GM12878 (cell line): Measurements from ENCODE around the gene CWC25. TPM values are rescaled to one million over a fixed set of nuclear protein-coding genes. Genes with fewer than 3 reads are reported as not detected.
A peak's percentile ranks its signal among the peaks of the same experiment; 100 is the strongest.

Source experiments
- BHLHE40 ChIP-seq, 2 experiments: fragments of 450-650 bp in 1 of 2; IDR thresholded peaks; 2 replicates each; pipeline ENCODE4 v1.6.1; 2011 to 2017; ENCODE audit warnings: low read depth in 2 of 2, borderline replicate concordance in 1 of 2, improper control_type of control experiment in 1 of 2, low read length in 1 of 2, mild to moderate bottlenecking in 1 of 2
- BMI1 ChIP-seq: fragments of 450-650 bp; IDR thresholded peaks from 2 replicates; pipeline ENCODE4 v1.6.1; 2016; ENCODE audit warnings: mild to moderate bottlenecking, moderate library complexity, borderline replicate concordance
- BRCA1 ChIP-seq: IDR thresholded peaks from 2 replicates; pipeline ENCODE4 v1.6.1; 2011; ENCODE audit warnings: low read depth, low read length, improper control_type of control experiment
- EED ChIP-seq: sonication (generic); IDR thresholded peaks from 2 replicates; pipeline ENCODE4 v1.6.1; 2016; ENCODE audit warnings: antibody characterized with exemption, low read depth
- ESRRA ChIP-seq: IDR thresholded peaks from 2 replicates; pipeline ENCODE4 v1.6.1; 2012; ENCODE audit warnings: mild to moderate bottlenecking, low read length, improper control_type of control experiment
- HCFC1 ChIP-seq: fragments of 150-350 bp; IDR thresholded peaks from 2 replicates; pipeline ENCODE4 v1.6.1; 2014; ENCODE audit warnings: low read length
- HDGF ChIP-seq: fragments of 450-650 bp; IDR thresholded peaks from 2 replicates; pipeline ENCODE4 v1.6.1; 2016; ENCODE audit warnings: antibody characterized with exemption
- IKZF2 ChIP-seq, 2 experiments: fragments of 450-650 bp; IDR thresholded peaks; 2 replicates each; pipeline ENCODE4 v1.6.1; 2017; ENCODE audit warnings: mild to moderate bottlenecking in 2 of 2, moderate library complexity in 2 of 2
- MEF2A ChIP-seq: IDR thresholded peaks from 2 replicates; pipeline ENCODE4 v1.6.1; 2011; ENCODE audit warnings: low read depth, mild to moderate bottlenecking, low read length, moderate library complexity; ENCODE audit not compliant: insufficient read depth
- MXI1 ChIP-seq: fragments of 150-350 bp; IDR thresholded peaks from 2 replicates; pipeline ENCODE4 v1.6.1; 2011; ENCODE audit warnings: low read depth, mild to moderate bottlenecking, inconsistent platforms, low read length, improper control_type of control experiment
- NFYB ChIP-seq: IDR thresholded peaks from 2 replicates; pipeline ENCODE4 v1.6.1; 2011; ENCODE audit warnings: low read depth, mild to moderate bottlenecking, low read length, improper control_type of control experiment, moderate library complexity; ENCODE audit not compliant: insufficient read depth
- NR2F1 ChIP-seq: fragments of 450-650 bp; conservative IDR thresholded peaks from 2 replicates; pipeline ENCODE4 v1.6.1; 2017; ENCODE audit warnings: mild to moderate bottlenecking
- PAX5 ChIP-seq: IDR thresholded peaks from 2 replicates; pipeline ENCODE4 v1.6.1; 2011; ENCODE audit warnings: low read depth, low read length, borderline replicate concordance
- POLR2AphosphoS5 ChIP-seq: IDR thresholded peaks from 2 replicates; pipeline ENCODE4 v1.6.1; 2011; ENCODE audit warnings: mild to moderate bottlenecking, low read length, inconsistent platforms
- RAD21 ChIP-seq: IDR thresholded peaks from 2 replicates; pipeline ENCODE4 v1.6.1; 2011; ENCODE audit warnings: mild to moderate bottlenecking, low read depth, low read length, moderate library complexity; ENCODE audit not compliant: insufficient read depth
- RAD51 ChIP-seq: fragments of 450-650 bp; IDR thresholded peaks from 2 replicates; pipeline ENCODE4 v1.6.1; 2016; ENCODE audit warnings: moderate library complexity, mild to moderate bottlenecking, inconsistent platforms
- RCOR1 ChIP-seq: conservative IDR thresholded peaks from 2 replicates; pipeline ENCODE4 v1.6.1; 2012; ENCODE audit warnings: low read depth, low read length, improper control_type of control experiment
- STAT1 ChIP-seq: fragments of 450-650 bp; conservative IDR thresholded peaks from 2 replicates; pipeline ENCODE4 v1.6.1; 2014; ENCODE audit warnings: antibody characterized with exemption, mild to moderate bottlenecking
- SUZ12 ChIP-seq: fragments of 200-600 bp; sonication (generic); IDR thresholded peaks from one replicate; pipeline ENCODE4 v1.6.1; 2018; ENCODE audit warnings: antibody characterized with exemption, mild to moderate bottlenecking; ENCODE audit not compliant: unreplicated experiment
- TCF3 ChIP-seq: IDR thresholded peaks from 2 replicates; pipeline ENCODE4 v1.6.1; 2012; ENCODE audit warnings: low read depth, mild to moderate bottlenecking, low read length, borderline replicate concordance; ENCODE audit not compliant: insufficient read depth
- TCF7 ChIP-seq: IDR thresholded peaks from 2 replicates; pipeline ENCODE4 v1.6.1; 2014; ENCODE audit warnings: antibody characterized with exemption, borderline replicate concordance
- WRNIP1 ChIP-seq: IDR thresholded peaks from 2 replicates; pipeline ENCODE4 v1.6.1; 2011; ENCODE audit warnings: low read depth, low read length, improper control_type of control experiment, borderline replicate concordance
- ZBED1 ChIP-seq: IDR thresholded peaks from 2 replicates; pipeline ENCODE4 v1.6.1; 2016; ENCODE audit warnings: borderline replicate concordance
- ZNF24 ChIP-seq: fragments of 450-650 bp; IDR thresholded peaks from 2 replicates; pipeline ENCODE4 v1.6.1; 2017; ENCODE audit warnings: antibody characterized with exemption, mild to moderate bottlenecking
- polyA plus RNA-seq, 11 experiments: library from polyadenylated mRNA; depleted of rRNA in 4 of 11; unstranded in 6 of 11; stranded (reverse) in 5 of 11; fragments of >200 nt; fragmentation: Nextera tagmentation in 4 of 11; fragmentation: Illumina TruSeq in 1 of 11; extraction: Ambion mirVana in 4 of 11; extraction: Trizol in 1 of 11; gene quantifications; 1 replicate in 1 of 11; 2 replicates in 10 of 11; pipeline versions ENCODE4 v1.2.1 to v1.2.3, GENCODE V29; 2011 to 2016; ENCODE audit warnings: inconsistent platforms in 2 of 11, missing spikeins in 2 of 11, low read depth in 1 of 11
- total RNA-seq, 4 experiments: library from RNA; depleted of rRNA in 3 of 4; stranded (reverse); fragments of >200 nt in 3 of 4; fragmentation: Illumina TruSeq in 1 of 4; extraction: Trizol in 1 of 4; gene quantifications; 2 replicates each; pipeline versions ENCODE4 v1.2.1 to v1.2.3, GENCODE V29; 2013 to 2021
- TF ChIP-seq, protein P1 (sequence below): fragments of 150-350 bp; IDR thresholded peaks from 2 replicates; pipeline ENCODE4 v1.6.1; 2016; ENCODE audit warnings: low read depth, low read length
- TF ChIP-seq, protein P2 (sequence below): fragments of 450-650 bp; IDR thresholded peaks from 2 replicates; pipeline ENCODE4 v1.6.1; 2017; ENCODE audit warnings: low read depth, mild to moderate bottlenecking, moderate library complexity

The CWC25 gene
- total and polyA plus RNA-seq, 10 of the 15 experiments (the other 5 are each of a cell fraction or from before 2014, with no cell fraction given), result 14.7 to 29.7 (median 22.9) TPM

DNA sequence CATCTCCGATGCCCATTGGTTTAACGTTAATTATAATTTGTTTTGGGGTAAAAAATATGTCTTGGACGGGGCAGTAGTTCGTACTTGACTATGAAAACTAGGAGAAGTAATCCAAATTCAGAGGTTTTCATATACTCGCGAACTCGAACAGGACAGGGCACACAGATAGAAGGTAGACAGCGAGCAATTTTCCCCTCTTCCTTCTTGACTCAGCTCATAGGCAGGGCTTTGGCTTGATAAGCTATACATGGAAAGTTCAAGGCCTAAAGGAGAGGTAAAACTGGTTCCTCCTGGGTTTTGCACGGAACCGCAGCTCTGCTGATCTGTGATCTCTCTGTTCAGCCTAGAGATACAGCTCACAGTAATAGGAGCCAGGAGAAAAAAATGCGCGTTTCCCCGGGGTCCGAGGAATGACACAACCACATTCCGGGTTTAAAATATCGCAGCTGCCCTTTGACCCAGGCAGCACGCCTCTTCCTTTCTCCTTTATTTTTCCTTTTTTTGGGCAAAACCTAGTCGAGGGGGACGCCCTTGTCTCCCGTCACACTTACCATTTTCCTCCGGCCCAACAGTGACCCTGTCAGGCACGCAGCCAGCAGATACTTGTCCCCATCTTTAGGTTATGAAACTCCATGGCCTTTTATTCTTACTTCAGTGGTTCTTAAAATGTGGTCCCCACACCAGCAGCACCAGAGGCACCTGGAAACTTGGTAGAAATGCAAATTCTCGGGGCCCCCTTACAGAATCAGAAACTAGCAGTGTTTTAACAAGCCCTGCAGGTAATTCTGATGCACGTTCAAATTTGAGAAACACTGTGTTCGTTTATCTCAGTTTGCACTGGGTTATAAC, 43.1 kb upstream of the CWC25 start (continued):
- TF ChIP-seq NR2F1 (peak; percentile 33; the same call in 1 of the 2 replicates), HCFC1 (no peak), EED (0 out of 2 replicates have a peak, but pooled peaks have one; percentile 30), NFYB (no peak), MEF2A (0 out of 2 replicates have a peak, but pooled peaks have one; percentile 16), BHLHE40 (IDR thresholded peaks at IDR 0.05; ENCODE audit: borderline replicate concordance in 1 of 2, low read depth in 2 of 2, low read length in 1 of 2) (peak; percentile 3 to 26; a peak in 1 of 4 replicates), SUZ12 (no peak), TCF3 (peak; percentile 28; the same call in 1 of the 2 replicates), BMI1 (no peak), POLR2AphosphoS5 (no peak), ZNF24 (no peak; the same call in 1 of the 2 replicates), ESRRA (no peak), RAD21 (no peak), BRCA1 (no peak), TCF7 (peak; percentile 26; the same call in 1 of the 2 replicates), IKZF2 (IDR thresholded peaks at IDR 0.05) (peak in 1 of 2 experiments; percentile 2; a peak in 1 of 4 replicates), RAD51 (0 out of 2 replicates have a peak, but pooled peaks have one; percentile 7), MXI1 (no peak), WRNIP1 (0 out of 2 replicates have a peak, but pooled peaks have one; percentile 20), STAT1 (no peak), ZBED1 (0 out of 2 replicates have a peak, but pooled peaks have one; percentile 5), HDGF (no peak), PAX5 (no peak), RCOR1 (no peak)
- TF ChIP-seq, protein P1, sequence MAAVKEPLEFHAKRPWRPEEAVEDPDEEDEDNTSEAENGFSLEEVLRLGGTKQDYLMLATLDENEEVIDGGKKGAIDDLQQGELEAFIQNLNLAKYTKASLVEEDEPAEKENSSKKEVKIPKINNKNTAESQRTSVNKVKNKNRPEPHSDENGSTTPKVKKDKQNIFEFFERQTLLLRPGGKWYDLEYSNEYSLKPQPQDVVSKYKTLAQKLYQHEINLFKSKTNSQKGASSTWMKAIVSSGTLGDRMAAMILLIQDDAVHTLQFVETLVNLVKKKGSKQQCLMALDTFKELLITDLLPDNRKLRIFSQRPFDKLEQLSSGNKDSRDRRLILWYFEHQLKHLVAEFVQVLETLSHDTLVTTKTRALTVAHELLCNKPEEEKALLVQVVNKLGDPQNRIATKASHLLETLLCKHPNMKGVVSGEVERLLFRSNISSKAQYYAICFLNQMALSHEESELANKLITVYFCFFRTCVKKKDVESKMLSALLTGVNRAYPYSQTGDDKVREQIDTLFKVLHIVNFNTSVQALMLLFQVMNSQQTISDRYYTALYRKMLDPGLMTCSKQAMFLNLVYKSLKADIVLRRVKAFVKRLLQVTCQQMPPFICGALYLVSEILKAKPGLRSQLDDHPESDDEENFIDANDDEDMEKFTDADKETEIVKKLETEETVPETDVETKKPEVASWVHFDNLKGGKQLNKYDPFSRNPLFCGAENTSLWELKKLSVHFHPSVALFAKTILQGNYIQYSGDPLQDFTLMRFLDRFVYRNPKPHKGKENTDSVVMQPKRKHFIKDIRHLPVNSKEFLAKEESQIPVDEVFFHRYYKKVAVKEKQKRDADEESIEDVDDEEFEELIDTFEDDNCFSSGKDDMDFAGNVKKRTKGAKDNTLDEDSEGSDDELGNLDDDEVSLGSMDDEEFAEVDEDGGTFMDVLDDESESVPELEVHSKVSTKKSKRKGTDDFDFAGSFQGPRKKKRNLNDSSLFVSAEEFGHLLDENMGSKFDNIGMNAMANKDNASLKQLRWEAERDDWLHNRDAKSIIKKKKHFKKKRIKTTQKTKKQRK, result no peak
- TF ChIP-seq, protein P2, sequence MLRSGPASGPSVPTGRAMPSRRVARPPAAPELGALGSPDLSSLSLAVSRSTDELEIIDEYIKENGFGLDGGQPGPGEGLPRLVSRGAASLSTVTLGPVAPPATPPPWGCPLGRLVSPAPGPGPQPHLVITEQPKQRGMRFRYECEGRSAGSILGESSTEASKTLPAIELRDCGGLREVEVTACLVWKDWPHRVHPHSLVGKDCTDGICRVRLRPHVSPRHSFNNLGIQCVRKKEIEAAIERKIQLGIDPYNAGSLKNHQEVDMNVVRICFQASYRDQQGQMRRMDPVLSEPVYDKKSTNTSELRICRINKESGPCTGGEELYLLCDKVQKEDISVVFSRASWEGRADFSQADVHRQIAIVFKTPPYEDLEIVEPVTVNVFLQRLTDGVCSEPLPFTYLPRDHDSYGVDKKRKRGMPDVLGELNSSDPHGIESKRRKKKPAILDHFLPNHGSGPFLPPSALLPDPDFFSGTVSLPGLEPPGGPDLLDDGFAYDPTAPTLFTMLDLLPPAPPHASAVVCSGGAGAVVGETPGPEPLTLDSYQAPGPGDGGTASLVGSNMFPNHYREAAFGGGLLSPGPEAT, result no peak
